Heart right ventricle (tissue), 16 donors: Measurements from ENCODE around the gene SOX14. TPM values are rescaled to one million over a fixed set of nuclear protein-coding genes. Genes with fewer than 3 reads are reported as not detected.

Experiments used
- ATAC-seq, 8 donors: fragments of 200-7000 bp; cut with Tn5 transposase; one replicate each; pipeline ENCODE4 v1.9.1; 2020; ENCODE audit warnings: mild to moderate bottlenecking in 8 of 8, moderate library complexity in 8 of 8, moderate number of reproducible peaks in 1 of 8
- DNase-seq, 2 donors: peaks; one replicate each; pipeline ENCODE4 v3.0.0-alpha.2; 2020
- H3K27ac ChIP-seq, 10 donors: fragments of 200-600 bp; sonication (generic) in 2 of 10; one replicate each; pipeline versions ENCODE4 v1.5.0 to v1.8.0; 2020 to 2022; ENCODE audit warnings: mild to moderate bottlenecking in 3 of 10
- H3K27me3 ChIP-seq, 7 donors: fragments of 200-600 bp; one replicate each; pipeline ENCODE4 v1.8.0; 2021 to 2022; ENCODE audit warnings: mild to moderate bottlenecking in 2 of 7
- H3K36me3 ChIP-seq, 9 donors: fragments of 200-600 bp; sonication (generic) in 1 of 9; one replicate each; pipeline versions ENCODE4 v1.5.0 to v1.8.0; 2020 to 2022; ENCODE audit warnings: mild to moderate bottlenecking in 2 of 9
- H3K4me1 ChIP-seq, 9 donors: fragments of 200-600 bp; sonication (generic) in 1 of 9; one replicate each; pipeline versions ENCODE4 v1.5.0 to v1.8.0; 2020 to 2022; ENCODE audit warnings: mild to moderate bottlenecking in 4 of 9
- H3K4me3 ChIP-seq, 10 donors: fragments of 200-600 bp; sonication (generic) in 2 of 10; one replicate each; pipeline versions ENCODE4 v1.5.0 to v1.8.0; 2020 to 2022; ENCODE audit warnings: mild to moderate bottlenecking in 7 of 10, moderate library complexity in 2 of 10
- H3K9me3 ChIP-seq, 11 donors: fragments of 200-600 bp in 10 of 11; sonication (generic) in 2 of 11; one replicate each; pipeline versions ENCODE4 v1.5.0 to v1.8.0; 2013 to 2022; ENCODE audit warnings: mild to moderate bottlenecking in 2 of 11, control low read depth in 1 of 11, moderate library complexity in 1 of 11
- WGBS, 2 donors: extraction: QIAGEN DNeasy Blood & Tissue Kit; methylation state at CpG; one replicate each; pipeline ENCODE4 v1.1.7; 2013; ENCODE audit warnings: inconsistent platforms in 1 of 2; 5-methylcytosine and 5-hydroxymethylcytosine counted together
- intact Hi-C, 10 donors: fragments of 100-400 bp; cut with DNase I; formaldehyde crosslinking; loops; one replicate each; pipeline versions ENCODE4 v1.11.1 to v1.14.2; 2022
- polyA plus RNA-seq, 2 donors: library from polyadenylated mRNA; stranded (reverse); fragments of 200-250 nt; gene quantifications; one replicate each; pipeline ENCODE4 v1.2.3, GENCODE V29; 2013
- total RNA-seq, 10 donors: library from RNA; stranded (reverse); fragmentation: NEBNext Ultra II Directional in 3 of 10; extraction: Animal tissue kit (Norgen Biotek cat#: 25700) in 3 of 10; gene quantifications; one replicate each; pipeline versions ENCODE4 v1.2.1 to v1.2.4, GENCODE V29; 2021 to 2023
- TF ChIP-seq, protein P1 (sequence below), 9 donors: fragments of 200-600 bp; sonication (generic) in 2 of 9; IDR thresholded peaks; one replicate each; pipeline versions ENCODE4 v1.5.0 to v1.8.0; 2021 to 2022; ENCODE audit warnings: antibody characterized with exemption in 9 of 9, mild to moderate bottlenecking in 5 of 9, moderate library complexity in 1 of 9
- donor health status: Arrhythmogenic right ventricular cardiomyopathy.
- donor health status: ischemic (EF 13 %, LVEDD 7.1; RV severe dilation, severe dysfunction).
- donor health status: healthy with polysubstance abuse.
- donor health status: DM: no; HTN: yes; CAD: no.
- donor health status: DM: no; HTN: no; CAD: no.
- donor health status: ischemic (EF 25% LVEDD 6.9; RV normal size, moderate dysfunction).
- donor health status: ischemic (EF 25% LVEDD 5.7; RV mildly dilated, moderate dysfunction).
- donor health status: healthy.
- donor health status: DM: yes; HTN: yes; CAD: no.
- donor health status: Ischemic cardiomyopathy.
- donor health status: ischemic (EF 35%, LVEDD 5.7; RV mildly dilated, moderate dysfunction).
- donor health status: nonischemic (EF 11% LVEDD 7.7; RV severe dilation, severe dysfunction).
- donor health status: DM: yes; HTN: yes; CAD: no.
- donor health status: PGD.
- donor health status: ischemic (EF 29% LVEDD 5.4; RV normal size, mild dysfunction).
- donor health status: nonischemic (EF 23%, LVEDD 6.1; RV moderate dilation, normal function).

The SOX14 gene
- total and polyA plus RNA-seq, 12 donors = not detected

- Histone ChIP-seq H3K27me3 (peaks cover 30 to 98% (median 97%) of the 10 kb centered on the region in 7 donors), H3K9me3 (no peaks in the 10 kb centered on the region), H3K27ac (no peak overlapping the region), H3K36me3 (no peaks in the 10 kb centered on the region), H3K4me1 (peaks cover 0 to 32% (median 12%) of the 10 kb centered on the region in 9 donors), H3K4me3 (peak overlapping the region in 1 of 10 donors; percentile 21)
- TF ChIP-seq, protein P1, sequence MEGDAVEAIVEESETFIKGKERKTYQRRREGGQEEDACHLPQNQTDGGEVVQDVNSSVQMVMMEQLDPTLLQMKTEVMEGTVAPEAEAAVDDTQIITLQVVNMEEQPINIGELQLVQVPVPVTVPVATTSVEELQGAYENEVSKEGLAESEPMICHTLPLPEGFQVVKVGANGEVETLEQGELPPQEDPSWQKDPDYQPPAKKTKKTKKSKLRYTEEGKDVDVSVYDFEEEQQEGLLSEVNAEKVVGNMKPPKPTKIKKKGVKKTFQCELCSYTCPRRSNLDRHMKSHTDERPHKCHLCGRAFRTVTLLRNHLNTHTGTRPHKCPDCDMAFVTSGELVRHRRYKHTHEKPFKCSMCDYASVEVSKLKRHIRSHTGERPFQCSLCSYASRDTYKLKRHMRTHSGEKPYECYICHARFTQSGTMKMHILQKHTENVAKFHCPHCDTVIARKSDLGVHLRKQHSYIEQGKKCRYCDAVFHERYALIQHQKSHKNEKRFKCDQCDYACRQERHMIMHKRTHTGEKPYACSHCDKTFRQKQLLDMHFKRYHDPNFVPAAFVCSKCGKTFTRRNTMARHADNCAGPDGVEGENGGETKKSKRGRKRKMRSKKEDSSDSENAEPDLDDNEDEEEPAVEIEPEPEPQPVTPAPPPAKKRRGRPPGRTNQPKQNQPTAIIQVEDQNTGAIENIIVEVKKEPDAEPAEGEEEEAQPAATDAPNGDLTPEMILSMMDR (IDR thresholded peaks at IDR 0.05) = no peak
- intact Hi-C loops = no loop called here
- 3 to 4% methylated on average over 34 of the region's 34 CpGs for WGBS, 2 donors
- DNase-seq (no peak), ATAC-seq (no peak)
Observed at GRCh38 chr3:137762674-137763593, 1.2 kb upstream of the SOX14 start.

DNA sequence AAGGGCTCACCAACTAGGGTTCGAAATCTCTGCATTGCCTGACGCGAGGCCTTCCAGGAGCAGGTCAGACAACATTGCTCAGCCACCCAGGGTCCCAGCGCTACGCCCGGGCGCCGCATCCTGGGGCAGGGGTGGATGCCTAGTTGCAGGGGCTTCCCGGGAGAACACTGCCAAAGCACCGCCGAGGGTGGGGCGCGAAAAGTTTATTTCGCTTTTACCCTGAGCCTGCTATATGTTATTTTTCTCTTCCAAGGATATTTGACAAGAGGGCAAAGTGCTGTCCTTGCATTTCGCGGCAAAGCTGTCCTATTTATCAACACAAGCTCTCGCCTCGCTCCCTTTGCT is 549 bp upstream of the SOX14 start:
- intact Hi-C loops = no loop called here
- Histone ChIP-seq H3K4me1 (peaks cover under 1 to 38% (median 16%) of the 10 kb centered on the region in 9 donors), H3K36me3 (no peaks in the 10 kb centered on the region), H3K27ac (no peak overlapping the region), H3K4me3 (peak overlapping the region in 5 of 10 donors; percentile 14 to 27 (median 21)), H3K27me3 (peaks cover 33 to 98% (median 97%) of the 10 kb centered on the region in 7 donors), H3K9me3 (no peaks in the 10 kb centered on the region)
- ATAC-seq = no peak
- WGBS, 2 donors = 0 to 1% methylated on average over 18 of the region's 18 CpGs
- TF ChIP-seq, protein P1 (IDR thresholded peaks at IDR 0.05) = no peak
- DNase-seq = no peak

DNA sequence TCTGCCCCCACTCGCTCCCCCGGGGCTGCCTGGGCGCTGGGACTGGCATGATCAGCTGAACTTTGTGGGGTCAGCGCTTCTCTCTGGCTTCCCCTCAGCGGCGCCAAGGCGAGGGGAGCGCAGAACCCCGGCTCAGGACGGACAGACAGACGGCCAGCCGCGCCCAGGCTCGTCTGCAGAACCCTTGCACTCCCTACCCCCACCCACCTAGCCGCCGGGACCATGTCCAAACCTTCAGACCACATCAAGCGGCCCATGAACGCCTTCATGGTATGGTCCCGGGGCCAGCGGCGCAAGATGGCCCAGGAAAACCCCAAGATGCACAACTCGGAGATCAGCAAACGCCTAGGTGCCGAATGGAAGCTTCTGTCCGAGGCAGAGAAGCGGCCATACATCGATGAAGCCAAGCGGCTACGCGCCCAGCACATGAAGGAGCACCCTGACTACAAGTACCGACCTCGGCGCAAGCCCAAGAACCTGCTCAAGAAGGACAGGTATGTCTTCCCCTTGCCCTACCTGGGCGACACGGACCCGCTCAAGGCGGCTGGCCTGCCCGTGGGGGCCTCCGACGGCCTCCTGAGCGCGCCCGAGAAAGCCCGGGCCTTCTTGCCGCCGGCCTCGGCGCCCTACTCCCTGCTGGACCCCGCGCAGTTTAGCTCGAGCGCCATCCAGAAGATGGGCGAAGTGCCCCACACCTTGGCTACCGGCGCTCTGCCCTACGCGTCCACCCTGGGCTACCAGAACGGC is 621 bp downstream of the SOX14 start:
- H3K4me3 ChIP-seq = no peak overlapping the region
- H3K27ac ChIP-seq = no peak overlapping the region
- TF ChIP-seq, protein P1 (IDR thresholded peaks at IDR 0.05) = no peak
- ATAC-seq = no peak
- WGBS, 2 donors = 2 to 3% methylated on average over 58 of the region's 58 CpGs
- H3K9me3 ChIP-seq = no peaks in the 10 kb centered on the region
- DNase-seq = no peak
- peaks cover 2 to 50% (median 22%) of the 10 kb centered on the region in 9 donors for H3K4me1 ChIP-seq
- no peaks in the 10 kb centered on the region for H3K36me3 ChIP-seq
- H3K27me3 ChIP-seq = peaks cover 43 to 100% (median 100%) of the 10 kb centered on the region in 7 donors
- intact Hi-C loops = no loop called here

- WGBS, 2 donors = 1 to 2% methylated on average over 27 of the region's 27 CpGs
- peaks cover 49 to 100% (median 100%) of the 10 kb centered on the region in 7 donors for H3K27me3 ChIP-seq
Observed at GRCh38 chr3:137765310-137766033, 1.4 kb downstream of the SOX14 start.

More at GRCh38 chr3:137765310-137766033, 1.4 kb downstream of the SOX14 start:
- ATAC-seq (no peak), DNase-seq (no peak)
- intact Hi-C loops = no loop called here
- Histone ChIP-seq H3K4me3 (no peak overlapping the region), H3K9me3 (no peaks in the 10 kb centered on the region), H3K4me1 (peaks cover 2 to 57% (median 27%) of the 10 kb centered on the region in 9 donors), H3K36me3 (no peaks in the 10 kb centered on the region), H3K27ac (no peak overlapping the region)
- TF ChIP-seq, protein P1 (IDR thresholded peaks at IDR 0.05) = no peak
